B cell (primary cell): ENCODE results near the gene DCP2. TPM values are rescaled to one million over a fixed set of nuclear protein-coding genes. Genes with fewer than 3 reads are reported as not detected.

Experiments
- ATAC-seq: fragments of 200-7000 bp; cut with Tn5 transposase; one replicate; pipeline ENCODE4 v1.10.0; 2021; ENCODE audit warnings: low read depth, mild to moderate bottlenecking, moderate number of reproducible peaks, moderate library complexity
- CTCF ChIA-PET: fragments of 350-600 bp; sonication (Branson Sonifier 250); formaldehyde crosslinking; loops from one replicate; lab custom pipeline; 2021; ENCODE audit warnings: antibody characterized with exemption, inconsistent platforms; lab: Charles Lee
- POLR2A ChIA-PET: fragments of 350-600 bp; sonication (Branson Sonifier 250); formaldehyde crosslinking; loops from one replicate; lab custom pipeline; 2021; ENCODE audit warnings: antibody characterized with exemption; lab: Charles Lee
- DNase-seq: peaks from one replicate; pipeline ENCODE4 v3.0.0; 2013
- H2AFZ ChIP-seq: 2 replicates; pipeline ENCODE4 v1.6.1; 2012; ENCODE audit warnings: mild to moderate bottlenecking, low read depth, low read length; ENCODE audit not compliant: insufficient read depth, poor library complexity, severe bottlenecking
- H3K27ac ChIP-seq, 2 donors: 1 replicate in 1 of 2; 2 replicates in 1 of 2; pipeline ENCODE4 v1.5.1; 2012 to 2013; ENCODE audit warnings: low read length in 2 of 2, mild to moderate bottlenecking in 2 of 2, moderate library complexity in 1 of 2
- H3K27me3 ChIP-seq, 4 experiments: fragments of 200-600 bp in 1 of 4; sonication (generic) in 1 of 4; replicated peaks in 1 of 4; 1 replicate in 2 of 4; 2 replicates in 2 of 4; pipeline versions ENCODE4 v1.6.1 to v1.7.0; 2013 to 2016; ENCODE audit warnings: low read length in 3 of 4, mild to moderate bottlenecking in 2 of 4, mixed read lengths in 1 of 4, moderate library complexity in 1 of 4; ENCODE audit not compliant: insufficient read depth in 4 of 4, control insufficient read depth in 3 of 4; ENCODE audit errors: control extremely low read depth in 1 of 4
- H3K36me3 ChIP-seq, 2 experiments: replicated peaks in 1 of 2; 1 replicate in 1 of 2; 2 replicates in 1 of 2; pipeline versions ENCODE4 v1.6.1 to v1.7.1; 2013; ENCODE audit warnings: low read length in 1 of 2; ENCODE audit not compliant: insufficient read depth in 2 of 2, control insufficient read depth in 1 of 2; ENCODE audit errors: control extremely low read depth in 1 of 2, extremely low read depth in 1 of 2
- H3K4me1 ChIP-seq, 2 donors: fragments of 200-600 bp in 1 of 2; sonication (generic) in 1 of 2; 1 replicate in 1 of 2; 2 replicates in 1 of 2; pipeline versions ENCODE4 v1.5.1 to v1.6.1; 2013 to 2017; ENCODE audit warnings: low read length in 2 of 2; ENCODE audit not compliant: control insufficient read depth in 2 of 2, insufficient read depth in 2 of 2
- H3K4me2 ChIP-seq: replicated peaks from 2 replicates; pipeline ENCODE3; 2012; ENCODE audit warnings: mild to moderate bottlenecking, low read depth, low read length; ENCODE audit not compliant: poor library complexity, severe bottlenecking
- H3K4me3 ChIP-seq, 5 experiments: fragments of 200-600 bp in 1 of 5; sonication (generic) in 1 of 5; 1 replicate in 3 of 5; 2 replicates in 2 of 5; pipeline versions ENCODE4 v1.5.1 to v1.7.0; 2011 to 2016; ENCODE audit warnings: low read length in 4 of 5, mild to moderate bottlenecking in 4 of 5, low read depth in 2 of 5, control low read depth in 1 of 5, moderate library complexity in 1 of 5; ENCODE audit not compliant: insufficient read depth in 1 of 5; ENCODE audit errors: control extremely low read depth in 1 of 5, extremely low read depth in 1 of 5
- H3K79me2 ChIP-seq: fragments of 200-600 bp; sonication (generic); one replicate; pipeline ENCODE4 v1.6.0; 2016; ENCODE audit warnings: low read length; ENCODE audit not compliant: control insufficient read depth, insufficient read depth
- H3K9ac ChIP-seq: fragments of 200-600 bp; sonication (generic); 2 replicates; pipeline ENCODE4 v1.6.1; 2017; ENCODE audit warnings: mild to moderate bottlenecking, low read length, moderate library complexity
- H3K9me3 ChIP-seq, 3 donors: one replicate each; pipeline versions ENCODE4 v1.6.1 to v1.7.1; 2013; ENCODE audit warnings: low read length in 2 of 3; ENCODE audit not compliant: control insufficient read depth in 2 of 3, insufficient read depth in 1 of 3; ENCODE audit errors: control extremely low read depth in 1 of 3
- H4K20me1 ChIP-seq: 2 replicates; pipeline ENCODE4 v1.6.0; 2012; ENCODE audit warnings: mild to moderate bottlenecking, low read length; ENCODE audit not compliant: insufficient read depth, control insufficient read depth, poor library complexity, severe bottlenecking
- H3K27ac Mint-ChIP-seq: one replicate; pipeline ENCODE4 v1.8.0; 2021; ENCODE audit warnings: mixed read lengths
- H3K27me3 Mint-ChIP-seq: one replicate; pipeline ENCODE4 v1.8.0; 2021; ENCODE audit warnings: mixed read lengths
- H3K4me1 Mint-ChIP-seq: one replicate; pipeline ENCODE4 v1.8.0; 2021; ENCODE audit warnings: mixed read lengths
- H3K4me3 Mint-ChIP-seq: one replicate; pipeline ENCODE4 v1.8.0; 2021; ENCODE audit warnings: mixed read lengths
- H3K9me3 Mint-ChIP-seq: one replicate; pipeline ENCODE4 v1.8.0; 2022; ENCODE audit warnings: mixed read lengths; ENCODE audit not compliant: insufficient read depth
- EZH2 ChIP-seq: IDR thresholded peaks from 2 replicates; pipeline ENCODE4 v1.6.1; 2012; ENCODE audit warnings: borderline replicate concordance, low read depth, mild to moderate bottlenecking, moderate library complexity, low read length; ENCODE audit not compliant: insufficient read depth, poor library complexity, severe bottlenecking
- WGBS: methylation state at CpG from one replicate; pipeline ENCODE4 v1.1.5; 2013; ENCODE audit warnings: missing lambda C conversion rate; ENCODE audit not compliant: insufficient coverage; 5-methylcytosine and 5-hydroxymethylcytosine counted together
- intact Hi-C: fragments of 100-400 bp; cut with micrococcal nuclease; formaldehyde crosslinking; loops from one replicate; pipeline ENCODE4 v1.10.0; 2022
- polyA plus RNA-seq: library from polyadenylated mRNA; depleted of rRNA; stranded (reverse); fragments of >200 nt; gene quantifications from 2 replicates; pipeline ENCODE4 v1.2.3, GENCODE V29; 2012
- total RNA-seq, 2 donors: library from RNA; stranded (reverse); fragments of 120-200 nt in 1 of 2; gene quantifications; 1 replicate in 1 of 2; 2 replicates in 1 of 2; pipeline versions ENCODE4 v1.2.3 to v1.2.4, GENCODE V29; 2013 to 2022
- TF ChIP-seq, protein P1 (sequence below): fragments of 200-600 bp; IDR thresholded peaks from one replicate; pipeline ENCODE4 v1.8.0; 2022; ENCODE audit warnings: antibody characterized with exemption, mild to moderate bottlenecking

The DCP2 gene
- total and polyA plus RNA-seq, 2 donors (not counting 1 experiment from before 2014, with no cell fraction given): 17.9 to 73.1 TPM

DNA sequence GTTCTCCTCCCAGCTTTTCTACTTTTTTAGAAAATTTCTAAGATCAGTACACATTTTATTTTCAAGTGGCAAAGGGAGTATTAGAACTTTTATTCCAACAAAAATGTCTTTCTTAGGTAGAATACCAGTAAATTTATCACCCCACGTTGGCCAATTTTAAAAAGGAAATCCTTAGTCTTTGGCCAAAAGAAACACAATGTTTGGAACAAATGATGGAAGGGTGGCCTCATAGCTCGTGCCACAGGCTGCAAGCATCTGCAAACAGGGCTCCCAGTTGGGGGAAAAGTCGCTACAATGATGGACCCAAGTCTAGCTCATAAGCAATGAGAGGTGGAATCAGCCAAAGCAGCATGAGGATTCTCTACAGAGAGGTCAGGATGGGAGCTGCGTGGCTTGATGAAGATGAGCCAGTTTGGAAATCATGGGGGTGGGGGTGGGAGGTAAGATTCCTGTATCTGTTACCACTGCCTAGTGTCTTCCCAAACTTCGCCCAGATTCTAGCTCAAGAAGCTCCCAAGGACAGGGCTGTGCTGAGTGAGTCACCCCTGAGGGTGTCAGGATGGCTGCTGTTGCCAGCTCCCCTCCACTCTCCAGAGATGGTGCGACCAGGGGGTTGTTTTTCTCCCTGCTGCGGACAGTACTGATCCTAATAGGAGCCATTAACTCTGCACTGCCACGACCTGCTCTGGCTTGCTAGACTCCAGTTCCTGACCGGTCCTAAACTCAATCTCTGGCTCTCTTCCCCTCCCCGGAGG lies 75.6 kb downstream of the DCP2 start:
- H3K27ac ChIP-seq: no peak overlapping the region
- H2AFZ ChIP-seq: no peak overlapping the region
- POLR2A ChIA-PET: no interaction called here
- TF ChIP-seq, protein P1, sequence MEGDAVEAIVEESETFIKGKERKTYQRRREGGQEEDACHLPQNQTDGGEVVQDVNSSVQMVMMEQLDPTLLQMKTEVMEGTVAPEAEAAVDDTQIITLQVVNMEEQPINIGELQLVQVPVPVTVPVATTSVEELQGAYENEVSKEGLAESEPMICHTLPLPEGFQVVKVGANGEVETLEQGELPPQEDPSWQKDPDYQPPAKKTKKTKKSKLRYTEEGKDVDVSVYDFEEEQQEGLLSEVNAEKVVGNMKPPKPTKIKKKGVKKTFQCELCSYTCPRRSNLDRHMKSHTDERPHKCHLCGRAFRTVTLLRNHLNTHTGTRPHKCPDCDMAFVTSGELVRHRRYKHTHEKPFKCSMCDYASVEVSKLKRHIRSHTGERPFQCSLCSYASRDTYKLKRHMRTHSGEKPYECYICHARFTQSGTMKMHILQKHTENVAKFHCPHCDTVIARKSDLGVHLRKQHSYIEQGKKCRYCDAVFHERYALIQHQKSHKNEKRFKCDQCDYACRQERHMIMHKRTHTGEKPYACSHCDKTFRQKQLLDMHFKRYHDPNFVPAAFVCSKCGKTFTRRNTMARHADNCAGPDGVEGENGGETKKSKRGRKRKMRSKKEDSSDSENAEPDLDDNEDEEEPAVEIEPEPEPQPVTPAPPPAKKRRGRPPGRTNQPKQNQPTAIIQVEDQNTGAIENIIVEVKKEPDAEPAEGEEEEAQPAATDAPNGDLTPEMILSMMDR: no peak
- H3K9me3 ChIP-seq: no peaks in the 10 kb centered on the region
- H3K79me2 ChIP-seq: no peaks in the 10 kb centered on the region
- DNase-seq: no peak
- H3K4me3 Mint-ChIP-seq: no peak overlapping the region
- WGBS: 87% methylated on average over 9 of the region's 10 CpGs
- no peak overlapping the region for H3K27ac Mint-ChIP-seq
- H3K9me3 Mint-ChIP-seq: no peaks in the 10 kb centered on the region
- no peaks in the 10 kb centered on the region for H4K20me1 ChIP-seq
- H3K27me3 Mint-ChIP-seq: no peaks in the 10 kb centered on the region
- no peak overlapping the region for H3K4me2 ChIP-seq
- ATAC-seq: no peak
- CTCF ChIA-PET: interaction anchor here (0.7 to 2.0 kb wide), 2 partner anchors 56 to 58 kb away, joined by 3 to 6 read pairs; no protein-coding TSS in a partner anchor
- no peak overlapping the region for H3K4me3 ChIP-seq
- H3K4me1 ChIP-seq: peaks cover 11 to 15% of the 10 kb centered on the region in 2 donors
- no peak overlapping the region for H3K9ac ChIP-seq
- peaks cover 16% of the 10 kb centered on the region for H3K4me1 Mint-ChIP-seq
- H3K27me3 ChIP-seq: no peaks in the 10 kb centered on the region
- no peaks in the 10 kb centered on the region for H3K36me3 ChIP-seq
- intact Hi-C loops: no loop called here

DNA sequence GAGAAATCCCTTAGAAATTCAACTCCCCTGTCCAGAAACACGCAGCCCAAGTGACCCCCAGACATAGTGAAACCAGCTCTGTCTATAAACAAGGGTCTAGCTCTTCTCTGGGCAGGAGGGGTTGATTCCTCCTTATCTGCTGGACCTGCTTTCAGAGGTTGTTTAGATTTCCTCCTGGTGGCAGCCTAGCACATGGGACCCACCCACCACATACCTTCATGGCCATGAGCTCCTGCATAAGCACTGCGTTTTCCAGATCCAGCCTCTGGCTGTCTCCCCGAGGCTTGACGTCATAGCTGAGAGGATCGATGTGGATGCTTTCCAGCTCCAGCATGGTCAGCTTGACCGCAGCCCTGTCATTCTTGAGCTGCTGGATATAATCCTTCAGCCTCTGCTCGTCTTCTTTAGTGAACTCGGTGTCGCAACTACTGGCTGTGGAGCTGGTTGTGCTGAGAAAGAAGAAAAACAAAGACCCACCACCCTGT lies 77.0 kb downstream of the DCP2 start:
- Histone ChIP-seq H3K27me3 (no peaks in the 10 kb centered on the region), H3K27ac (no peak overlapping the region), H3K4me1 (peaks cover 0 to 1% of the 10 kb centered on the region in 2 donors), H3K4me3 (no peak overlapping the region), H3K79me2 (no peaks in the 10 kb centered on the region), H3K9ac (no peak overlapping the region), H3K9me3 (no peaks in the 10 kb centered on the region), H3K36me3 (no peaks in the 10 kb centered on the region), H2AFZ (no peak overlapping the region), H3K4me2 (no peak overlapping the region), H4K20me1 (no peaks in the 10 kb centered on the region)
- H3K27ac Mint-ChIP-seq: no peak overlapping the region
- H3K9me3 Mint-ChIP-seq: no peaks in the 10 kb centered on the region
- WGBS: 92% methylated on average over 6 of the region's 9 CpGs
- no peak for TF ChIP-seq EZH2
- TF ChIP-seq, protein P1: no peak
- H3K4me1 Mint-ChIP-seq: peaks cover 5% of the 10 kb centered on the region
- intact Hi-C loops: no loop called here
- ATAC-seq (no peak), DNase-seq (no peak)
- H3K27me3 Mint-ChIP-seq: no peaks in the 10 kb centered on the region
- H3K4me3 Mint-ChIP-seq: no peak overlapping the region
- CTCF ChIA-PET: interaction anchor here (0.6 to 2.0 kb wide), 2 partner anchors 11 to 57 kb away, joined by 4 to 6 read pairs; no protein-coding TSS in a partner anchor
- POLR2A ChIA-PET: no interaction called here
